ENCODE measurements around the gene ASIC2.

GRCh38 chr17:33113991-33114370, 179.1 kb downstream of the ASIC2 start:
- TF ChIP-seq ZFP3 (CRISPR knock-in tag; IDR thresholded peaks at IDR 0.05), result no peak
- no peak for TF ChIP-seq CREB5 (CRISPR knock-in tag; IDR thresholded peaks at IDR 0.05; ENCODE audit: low read depth)
- TF ChIP-seq ZNF565 (CRISPR knock-in tag; conservative IDR thresholded peaks at IDR 0.05; ENCODE audit: low read depth), result no peak
- no peak for TF ChIP-seq ZNF70 (CRISPR knock-in tag; IDR thresholded peaks at IDR 0.05)
- TF ChIP-seq PATZ1 (CRISPR knock-in tag; IDR thresholded peaks at IDR 0.05; ENCODE audit: borderline replicate concordance), result no peak
- TF ChIP-seq OSR1 (CRISPR knock-in tag; IDR thresholded peaks at IDR 0.05), result no peak

Measured in SK-N-SH treated with all-trans-retinoic acid at 6 μM for 48 hours (cell line).